ENCODE data around the gene PTH2R. TPM values are rescaled to one million over a fixed set of nuclear protein-coding genes. Genes with fewer than 3 reads are reported as not detected.
"Not testable (repeated sequence)": the region's sequence is repeated elsewhere in the genome, so short reads cannot be mapped to it uniquely, and the experiment has no call there.

The PTH2R gene
- total and polyA plus RNA-seq, 4 donors: 0.01 to 1.5 (median 0.08) TPM; not detected in 1

GRCh38 chr2:208531361-208531760 is 124.8 kb downstream of the PTH2R start:
- H3K36me3 ChIP-seq (ENCODE audit: control insufficient read depth in 4 of 4, insufficient read depth in 3 of 4, low read depth in 1 of 4, low read length in 3 of 4): no peaks in the 10 kb centered on the region
- no peak overlapping the region for H3K27ac ChIP-seq (ENCODE audit: low read depth in 1 of 2, low read length in 2 of 2)
- H3K9me3 ChIP-seq (ENCODE audit: control insufficient read depth in 4 of 4, low read length in 3 of 4): no peaks in the 10 kb centered on the region
- no peaks in the 10 kb centered on the region for H3K27me3 ChIP-seq (ENCODE audit: control insufficient read depth in 4 of 4, insufficient read depth in 4 of 4, low read length in 3 of 4)
- no peak overlapping the region for H3K9ac ChIP-seq (ENCODE audit: low read depth in 1 of 2, low read length in 2 of 2)
- DNase-seq (ENCODE audit: low spot score): no peak
- no peaks in the 10 kb centered on the region for H3K4me1 ChIP-seq (ENCODE audit: control insufficient read depth in 4 of 4, insufficient read depth in 4 of 4, low read length in 3 of 4)
- TF ChIP-seq TAF1 (conservative IDR thresholded peaks at IDR 0.05) (no peak), FOXA1 (IDR thresholded peaks at IDR 0.05) (no peak), NR2F2 (IDR thresholded peaks at IDR 0.05) (no peak), GABPA (IDR thresholded peaks at IDR 0.05 in 1 of 2, conservative IDR thresholded peaks at IDR 0.05 in 1 of 2) (no peak), EGR1 (IDR thresholded peaks at IDR 0.05; ENCODE audit: low read depth in 2 of 2) (no peak), FOXA2 (IDR thresholded peaks at IDR 0.05) (no peak), JUND (IDR thresholded peaks at IDR 0.05) (no peak), ZBTB33 (IDR thresholded peaks at IDR 0.05) (no peak), RXRA (IDR thresholded peaks at IDR 0.05) (no peak), YY1 (IDR thresholded peaks at IDR 0.05) (no peak), HNF4G (IDR thresholded peaks at IDR 0.05) (no peak)
- TF ChIP-seq, protein P1, sequence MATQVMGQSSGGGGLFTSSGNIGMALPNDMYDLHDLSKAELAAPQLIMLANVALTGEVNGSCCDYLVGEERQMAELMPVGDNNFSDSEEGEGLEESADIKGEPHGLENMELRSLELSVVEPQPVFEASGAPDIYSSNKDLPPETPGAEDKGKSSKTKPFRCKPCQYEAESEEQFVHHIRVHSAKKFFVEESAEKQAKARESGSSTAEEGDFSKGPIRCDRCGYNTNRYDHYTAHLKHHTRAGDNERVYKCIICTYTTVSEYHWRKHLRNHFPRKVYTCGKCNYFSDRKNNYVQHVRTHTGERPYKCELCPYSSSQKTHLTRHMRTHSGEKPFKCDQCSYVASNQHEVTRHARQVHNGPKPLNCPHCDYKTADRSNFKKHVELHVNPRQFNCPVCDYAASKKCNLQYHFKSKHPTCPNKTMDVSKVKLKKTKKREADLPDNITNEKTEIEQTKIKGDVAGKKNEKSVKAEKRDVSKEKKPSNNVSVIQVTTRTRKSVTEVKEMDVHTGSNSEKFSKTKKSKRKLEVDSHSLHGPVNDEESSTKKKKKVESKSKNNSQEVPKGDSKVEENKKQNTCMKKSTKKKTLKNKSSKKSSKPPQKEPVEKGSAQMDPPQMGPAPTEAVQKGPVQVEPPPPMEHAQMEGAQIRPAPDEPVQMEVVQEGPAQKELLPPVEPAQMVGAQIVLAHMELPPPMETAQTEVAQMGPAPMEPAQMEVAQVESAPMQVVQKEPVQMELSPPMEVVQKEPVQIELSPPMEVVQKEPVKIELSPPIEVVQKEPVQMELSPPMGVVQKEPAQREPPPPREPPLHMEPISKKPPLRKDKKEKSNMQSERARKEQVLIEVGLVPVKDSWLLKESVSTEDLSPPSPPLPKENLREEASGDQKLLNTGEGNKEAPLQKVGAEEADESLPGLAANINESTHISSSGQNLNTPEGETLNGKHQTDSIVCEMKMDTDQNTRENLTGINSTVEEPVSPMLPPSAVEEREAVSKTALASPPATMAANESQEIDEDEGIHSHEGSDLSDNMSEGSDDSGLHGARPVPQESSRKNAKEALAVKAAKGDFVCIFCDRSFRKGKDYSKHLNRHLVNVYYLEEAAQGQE (IDR thresholded peaks at IDR 0.05): no peak
- TF ChIP-seq, protein P2, sequence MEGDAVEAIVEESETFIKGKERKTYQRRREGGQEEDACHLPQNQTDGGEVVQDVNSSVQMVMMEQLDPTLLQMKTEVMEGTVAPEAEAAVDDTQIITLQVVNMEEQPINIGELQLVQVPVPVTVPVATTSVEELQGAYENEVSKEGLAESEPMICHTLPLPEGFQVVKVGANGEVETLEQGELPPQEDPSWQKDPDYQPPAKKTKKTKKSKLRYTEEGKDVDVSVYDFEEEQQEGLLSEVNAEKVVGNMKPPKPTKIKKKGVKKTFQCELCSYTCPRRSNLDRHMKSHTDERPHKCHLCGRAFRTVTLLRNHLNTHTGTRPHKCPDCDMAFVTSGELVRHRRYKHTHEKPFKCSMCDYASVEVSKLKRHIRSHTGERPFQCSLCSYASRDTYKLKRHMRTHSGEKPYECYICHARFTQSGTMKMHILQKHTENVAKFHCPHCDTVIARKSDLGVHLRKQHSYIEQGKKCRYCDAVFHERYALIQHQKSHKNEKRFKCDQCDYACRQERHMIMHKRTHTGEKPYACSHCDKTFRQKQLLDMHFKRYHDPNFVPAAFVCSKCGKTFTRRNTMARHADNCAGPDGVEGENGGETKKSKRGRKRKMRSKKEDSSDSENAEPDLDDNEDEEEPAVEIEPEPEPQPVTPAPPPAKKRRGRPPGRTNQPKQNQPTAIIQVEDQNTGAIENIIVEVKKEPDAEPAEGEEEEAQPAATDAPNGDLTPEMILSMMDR (IDR thresholded peaks at IDR 0.05; ENCODE audit: low read depth, low read length, missing input control): no peak
- 86% methylated on average over 3 of the region's 3 CpGs for WGBS
- no peak overlapping the region for H3K4me3 ChIP-seq (ENCODE audit: low read depth in 1 of 3, low read length in 3 of 3)

GRCh38 chr2:208535578-208535977 is 129.0 kb downstream of the PTH2R start:
- H3K36me3 ChIP-seq (ENCODE audit: control insufficient read depth in 4 of 4, insufficient read depth in 3 of 4, low read depth in 1 of 4, low read length in 3 of 4); H3K27ac ChIP-seq (ENCODE audit: low read depth in 1 of 2, low read length in 2 of 2); H3K4me3 ChIP-seq (ENCODE audit: low read depth in 1 of 3, low read length in 3 of 3); H3K27me3 ChIP-seq (ENCODE audit: control insufficient read depth in 4 of 4, insufficient read depth in 4 of 4, low read length in 3 of 4); H3K9ac ChIP-seq (ENCODE audit: low read depth in 1 of 2, low read length in 2 of 2); H3K9me3 ChIP-seq (ENCODE audit: control insufficient read depth in 4 of 4, low read length in 3 of 4); DNase-seq (ENCODE audit: low spot score); H3K4me1 ChIP-seq (ENCODE audit: control insufficient read depth in 4 of 4, insufficient read depth in 4 of 4, low read length in 3 of 4): not testable (repeated sequence)
- 75% methylated on average over 1 of the region's 1 CpG for WGBS
